ENCODE data around the gene SPEN. TPM values are rescaled to one million over a fixed set of nuclear protein-coding genes. Genes with fewer than 3 reads are reported as not detected.

SPEN gene
- total RNA-seq, 1 donor from 2014 or later: 54.0 TPM

DNA sequence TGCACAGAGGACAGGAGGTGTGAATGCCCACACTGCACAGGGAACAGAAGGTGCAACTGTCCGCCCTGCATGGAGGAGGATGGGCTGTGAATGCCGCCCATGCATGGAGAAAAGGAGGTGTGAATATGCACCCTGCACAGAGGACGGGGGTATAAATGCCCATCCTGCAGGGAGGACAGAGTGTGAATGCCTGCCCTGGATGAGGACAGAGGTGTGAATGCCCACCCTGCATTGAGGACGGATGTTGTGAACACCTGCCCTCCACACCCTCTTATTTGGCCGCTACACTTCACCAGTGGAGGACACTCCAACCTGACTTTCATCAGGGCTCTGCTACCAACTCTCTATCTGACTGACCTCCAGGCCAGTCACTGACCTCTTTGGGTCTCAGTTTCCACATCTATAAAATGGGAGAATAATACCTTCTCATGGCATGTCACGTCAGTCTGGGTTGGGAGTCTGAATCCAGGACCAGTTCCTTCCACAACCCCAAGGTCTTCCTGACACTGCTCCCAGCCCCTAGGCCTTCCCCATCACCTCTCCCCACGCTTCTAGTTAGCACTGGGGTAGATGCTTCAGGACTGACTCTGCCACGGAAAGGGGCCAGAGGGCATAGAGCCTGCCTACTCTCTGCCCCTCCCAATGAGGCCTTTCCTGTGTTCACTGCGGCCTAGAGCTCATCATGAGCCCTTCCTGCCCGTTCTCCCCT, 100.0 kb downstream of the SPEN start:
- H3K27ac Mint-ChIP-seq (ENCODE audit: unreplicated experiment): no peak overlapping the region
- H3K4me3 Mint-ChIP-seq (ENCODE audit: unreplicated experiment): no peak overlapping the region
- peaks cover 49% of the 10 kb centered on the region for H3K4me1 Mint-ChIP-seq (ENCODE audit: unreplicated experiment)
- peaks cover 15% of the 10 kb centered on the region for H3K36me3 Mint-ChIP-seq (ENCODE audit: unreplicated experiment)
- no peaks in the 10 kb centered on the region for H3K27me3 Mint-ChIP-seq (ENCODE audit: unreplicated experiment)
- no peaks in the 10 kb centered on the region for H3K9me3 Mint-ChIP-seq (ENCODE audit: unreplicated experiment)
- TF ChIP-seq, protein P1, sequence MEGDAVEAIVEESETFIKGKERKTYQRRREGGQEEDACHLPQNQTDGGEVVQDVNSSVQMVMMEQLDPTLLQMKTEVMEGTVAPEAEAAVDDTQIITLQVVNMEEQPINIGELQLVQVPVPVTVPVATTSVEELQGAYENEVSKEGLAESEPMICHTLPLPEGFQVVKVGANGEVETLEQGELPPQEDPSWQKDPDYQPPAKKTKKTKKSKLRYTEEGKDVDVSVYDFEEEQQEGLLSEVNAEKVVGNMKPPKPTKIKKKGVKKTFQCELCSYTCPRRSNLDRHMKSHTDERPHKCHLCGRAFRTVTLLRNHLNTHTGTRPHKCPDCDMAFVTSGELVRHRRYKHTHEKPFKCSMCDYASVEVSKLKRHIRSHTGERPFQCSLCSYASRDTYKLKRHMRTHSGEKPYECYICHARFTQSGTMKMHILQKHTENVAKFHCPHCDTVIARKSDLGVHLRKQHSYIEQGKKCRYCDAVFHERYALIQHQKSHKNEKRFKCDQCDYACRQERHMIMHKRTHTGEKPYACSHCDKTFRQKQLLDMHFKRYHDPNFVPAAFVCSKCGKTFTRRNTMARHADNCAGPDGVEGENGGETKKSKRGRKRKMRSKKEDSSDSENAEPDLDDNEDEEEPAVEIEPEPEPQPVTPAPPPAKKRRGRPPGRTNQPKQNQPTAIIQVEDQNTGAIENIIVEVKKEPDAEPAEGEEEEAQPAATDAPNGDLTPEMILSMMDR (IDR thresholded peaks at IDR 0.05): no peak
- DNase-seq (ENCODE audit: extremely low spot score, unreplicated experiment): no peak

DNA sequence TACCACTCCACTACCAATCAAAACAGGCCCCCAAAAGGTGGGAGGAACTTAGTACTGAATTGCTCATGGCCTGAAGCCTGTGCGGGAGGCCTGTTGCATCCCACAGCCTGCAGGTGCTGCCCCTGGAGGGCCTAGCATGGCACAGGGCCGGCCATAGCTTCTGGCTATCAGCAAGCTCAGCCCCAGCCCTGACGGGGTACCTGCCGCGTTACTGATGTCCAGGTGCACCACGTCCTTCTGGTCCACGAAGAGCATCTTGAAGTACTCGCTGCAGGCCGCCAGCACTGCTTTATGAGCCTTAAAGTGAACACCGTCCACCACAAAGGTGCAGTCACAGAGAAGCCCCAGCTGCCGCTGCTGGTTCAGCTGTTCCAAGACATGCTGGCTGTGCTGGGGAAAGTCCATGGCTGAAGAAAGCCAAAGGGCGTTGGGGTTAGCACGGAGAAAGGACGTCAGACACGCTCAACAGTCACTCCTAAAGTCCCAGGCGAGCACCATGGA, 100.6 kb downstream of the SPEN start:
- TF ChIP-seq, protein P1 (IDR thresholded peaks at IDR 0.05): no peak
- Mint-ChIP-seq H3K4me1 (ENCODE audit: unreplicated experiment) (peaks cover 54% of the 10 kb centered on the region), H3K4me3 (ENCODE audit: unreplicated experiment) (no peak overlapping the region), H3K36me3 (ENCODE audit: unreplicated experiment) (peaks cover 15% of the 10 kb centered on the region), H3K27me3 (ENCODE audit: unreplicated experiment) (no peaks in the 10 kb centered on the region), H3K27ac (ENCODE audit: unreplicated experiment) (peak overlapping the region; percentile 97), H3K9me3 (ENCODE audit: unreplicated experiment) (no peaks in the 10 kb centered on the region)
- DNase-seq (ENCODE audit: extremely low spot score, unreplicated experiment): no peak

GRCh38 chr1:15948595-15949452, 101.3 kb downstream of the SPEN start:
- Mint-ChIP-seq H3K36me3 (ENCODE audit: unreplicated experiment) (peaks cover 15% of the 10 kb centered on the region), H3K4me3 (ENCODE audit: unreplicated experiment) (peak overlapping the region; percentile 24), H3K4me1 (ENCODE audit: unreplicated experiment) (peaks cover 61% of the 10 kb centered on the region), H3K27me3 (ENCODE audit: unreplicated experiment) (no peaks in the 10 kb centered on the region), H3K9me3 (ENCODE audit: unreplicated experiment) (no peaks in the 10 kb centered on the region), H3K27ac (ENCODE audit: unreplicated experiment) (peak overlapping the region; percentile 97)
- no peak for DNase-seq (ENCODE audit: extremely low spot score, unreplicated experiment)
- TF ChIP-seq, protein P1 (IDR thresholded peaks at IDR 0.05): no peak

DNA sequence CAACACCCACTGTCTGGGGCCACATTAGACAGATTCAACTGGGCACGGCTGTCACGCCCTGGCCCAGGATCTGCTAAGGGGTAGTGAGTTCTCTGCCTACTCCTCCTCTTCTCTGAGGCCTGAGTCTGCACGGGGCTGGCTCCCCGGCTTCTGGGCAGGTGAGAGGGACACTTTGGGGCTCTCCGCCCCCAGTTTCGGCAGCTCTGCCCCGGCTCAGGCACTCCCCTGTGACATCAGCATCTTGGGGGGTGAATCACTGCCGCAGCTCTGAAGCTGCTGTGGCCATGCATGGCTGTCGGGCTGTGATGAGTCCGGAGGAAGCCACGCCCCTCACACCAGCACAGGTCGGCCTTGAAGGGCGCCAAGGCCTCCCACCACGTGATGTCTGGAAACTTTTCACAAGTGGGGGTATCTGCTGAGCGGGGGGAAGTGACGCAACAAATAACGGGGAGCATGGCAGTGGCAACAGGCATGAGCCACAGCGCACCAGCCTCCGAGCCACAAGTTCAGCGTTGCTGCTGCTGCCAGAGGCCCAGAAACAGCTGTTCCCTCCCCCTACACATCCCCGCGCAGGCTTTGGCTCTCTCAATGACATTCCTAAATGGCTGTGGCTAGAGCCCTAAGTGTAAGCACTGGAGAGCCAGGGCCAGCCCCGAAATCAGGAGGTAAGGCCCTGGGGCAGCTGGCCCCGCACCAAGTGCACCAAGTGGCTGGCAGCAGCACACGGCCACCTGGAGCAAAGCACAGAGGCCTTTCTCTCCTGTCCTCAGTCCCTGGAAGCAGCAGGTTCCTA, 102.1 kb downstream of the SPEN start:
- Mint-ChIP-seq H3K4me3 (ENCODE audit: unreplicated experiment) (peak overlapping the region; percentile 24), H3K9me3 (ENCODE audit: unreplicated experiment) (no peaks in the 10 kb centered on the region), H3K36me3 (ENCODE audit: unreplicated experiment) (peaks cover 15% of the 10 kb centered on the region), H3K4me1 (ENCODE audit: unreplicated experiment) (peaks cover 63% of the 10 kb centered on the region), H3K27ac (ENCODE audit: unreplicated experiment) (peak overlapping the region; percentile 97), H3K27me3 (ENCODE audit: unreplicated experiment) (no peaks in the 10 kb centered on the region)
- TF ChIP-seq, protein P1 (IDR thresholded peaks at IDR 0.05): no peak
- peak; percentile 86 for DNase-seq (ENCODE audit: extremely low spot score, unreplicated experiment)

All from osteocyte (in vitro differentiated cells).